ENCODE data around the gene BCAS1.

The BCAS1 gene

GRCh38 chr20:54000262-54000661 lies 70.1 kb downstream of the BCAS1 start:
- no peak for TF ChIP-seq CTCF (IDR thresholded peaks at IDR 0.05; ENCODE audit: insufficient read depth, missing control alignments)
- DNase-seq (ENCODE audit: insufficient read length, low spot score) (no peak), FAIRE-seq (no peak)

GRCh38 chr20:53999077-53999476 lies 71.3 kb downstream of the BCAS1 start:
- DNase-seq (ENCODE audit: insufficient read length, low spot score), result no peak
- no peak for FAIRE-seq
- no peak for TF ChIP-seq CTCF (IDR thresholded peaks at IDR 0.05; ENCODE audit: insufficient read depth, missing control alignments)

- DNase-seq (ENCODE audit: insufficient read length, low spot score) (no peak), FAIRE-seq (no peak)
- no peak for TF ChIP-seq CTCF (IDR thresholded peaks at IDR 0.05; ENCODE audit: insufficient read depth, missing control alignments)
These were observed 73.6 kb downstream of the BCAS1 start for GRCh38 chr20:53996584-53997486.

GRCh38 chr20:53995949-53996348 lies 74.4 kb downstream of the BCAS1 start:
- TF ChIP-seq CTCF (IDR thresholded peaks at IDR 0.05; ENCODE audit: insufficient read depth, missing control alignments), result no peak
- FAIRE-seq (no peak), DNase-seq (ENCODE audit: insufficient read length, low spot score) (no peak)

GRCh38 chr20:53994088-53994487 lies 76.3 kb downstream of the BCAS1 start:
- FAIRE-seq (no peak), DNase-seq (ENCODE audit: insufficient read length, low spot score) (no peak)
- TF ChIP-seq CTCF (IDR thresholded peaks at IDR 0.05; ENCODE audit: insufficient read depth, missing control alignments), result no peak

- no peak for FAIRE-seq
- no peak for DNase-seq (ENCODE audit: insufficient read length, low spot score)
- no peak for TF ChIP-seq CTCF (IDR thresholded peaks at IDR 0.05; ENCODE audit: insufficient read depth, missing control alignments)
These were observed 77.1 kb downstream of the BCAS1 start for GRCh38 chr20:53993310-53993709.

- no peak for TF ChIP-seq CTCF (IDR thresholded peaks at IDR 0.05; ENCODE audit: insufficient read depth, missing control alignments)
- FAIRE-seq, result no peak
- no peak for DNase-seq (ENCODE audit: insufficient read length, low spot score)
These were observed 79.5 kb downstream of the BCAS1 start for GRCh38 chr20:53990768-53991450.
